HEK293 (cell line): ENCODE data around the gene RAET1E.

Experiments
- CTCF ChIA-PET: fragments of 350-600 bp; formaldehyde crosslinking; extraction: SDS; loops from one replicate; lab custom pipeline; 2021; ENCODE audit warnings: antibody characterized with exemption; lab: Yijun Ruan, JAX
- POLR2A ChIA-PET: fragments of 300-600 bp; formaldehyde crosslinking; extraction: SDS; loops from one replicate; lab custom pipeline; 2020; ENCODE audit warnings: antibody characterized with exemption, inconsistent platforms; lab: Yijun Ruan, JAX
- H3K27ac ChIP-seq: fragments of 200-500 bp; sonication (Bioruptor generic); 2 replicates; pipeline ENCODE4 v1.5.1; 2014; ENCODE audit warnings: low read depth, low read length, control low read depth, inconsistent platforms; ENCODE audit errors: extremely low read depth
- H3K36me3 ChIP-seq, 2 experiments: fragments of 200-500 bp in 1 of 2; sonication (Bioruptor generic) in 1 of 2; 1 replicate in 1 of 2; 2 replicates in 1 of 2; pipeline ENCODE4 v1.5.1; 2014 to 2017; ENCODE audit warnings: inconsistent platforms in 2 of 2, low read length in 2 of 2; ENCODE audit not compliant: control insufficient read depth in 2 of 2, insufficient read depth in 1 of 2
- H3K4me1 ChIP-seq: fragments of 200-500 bp; sonication (Bioruptor generic); 2 replicates; pipeline ENCODE4 v1.5.1; 2014; ENCODE audit warnings: mild to moderate bottlenecking, low read length, inconsistent platforms; ENCODE audit not compliant: control insufficient read depth, insufficient read depth
- H3K4me3 ChIP-seq: 2 replicates; pipeline ENCODE4 v1.5.1; 2011; ENCODE audit warnings: low read depth, mild to moderate bottlenecking, control low read depth, low read length, moderate library complexity
- H3K9me3 ChIP-seq: fragments of 200-500 bp; sonication (Bioruptor generic); 2 replicates; pipeline ENCODE4 v1.5.1; 2014; ENCODE audit warnings: low read depth, low read length, inconsistent platforms; ENCODE audit not compliant: control insufficient read depth, insufficient read depth
- GLI4 ChIP-seq: fragments of 450-650 bp; formaldehyde crosslinking; IDR thresholded peaks from 2 replicates; pipeline ENCODE4 v1.5.1; 2016; ENCODE audit warnings: missing biosample characterization, missing genetic modification characterization
- KLF16 ChIP-seq: fragments of 450-650 bp; formaldehyde crosslinking; IDR thresholded peaks from 2 replicates; pipeline ENCODE4 v1.5.1; 2017; ENCODE audit warnings: missing biosample characterization, missing genetic modification characterization
- KLF7 ChIP-seq: fragments of 450-650 bp; formaldehyde crosslinking; IDR thresholded peaks from 2 replicates; pipeline ENCODE4 v1.5.1; 2016; ENCODE audit warnings: missing biosample characterization, missing genetic modification characterization, borderline replicate concordance
- PBX3 ChIP-seq: sonication (generic); formaldehyde crosslinking; IDR thresholded peaks from 2 replicates; pipeline ENCODE4 v1.8.1; 2022; ENCODE audit warnings: mild to moderate bottlenecking, moderate library complexity, missing genetic modification reagents
- SETDB1 ChIP-seq: IDR thresholded peaks from one replicate; pipeline ENCODE4 v1.6.1; 2017; ENCODE audit warnings: mild to moderate bottlenecking, low read length, moderate library complexity, mixed read lengths; ENCODE audit not compliant: insufficient read length
- ZBTB7A ChIP-seq: fragments of 450-650 bp; formaldehyde crosslinking; IDR thresholded peaks from 2 replicates; pipeline ENCODE4 v1.5.1; 2016; ENCODE audit warnings: low read depth, missing biosample characterization, missing genetic modification characterization
- ZFP69B ChIP-seq: fragments of 450-650 bp; formaldehyde crosslinking; IDR thresholded peaks from 2 replicates; pipeline ENCODE4 v1.5.1; 2016; ENCODE audit warnings: missing biosample characterization, missing genetic modification characterization
- ZNF146 ChIP-seq: fragments of 450-650 bp; formaldehyde crosslinking; IDR thresholded peaks from 2 replicates; pipeline ENCODE4 v1.5.1; 2016; ENCODE audit warnings: missing biosample characterization, missing genetic modification characterization
- ZNF157 ChIP-seq: fragments of 450-650 bp; formaldehyde crosslinking; IDR thresholded peaks from 2 replicates; pipeline ENCODE4 v1.5.1; 2016; ENCODE audit warnings: missing biosample characterization, missing genetic modification characterization
- ZNF580 ChIP-seq: fragments of 450-650 bp; formaldehyde crosslinking; IDR thresholded peaks from 2 replicates; pipeline ENCODE4 v1.5.1; 2016; ENCODE audit warnings: missing biosample characterization, missing genetic modification characterization
- ZNF664 ChIP-seq: fragments of 450-650 bp; formaldehyde crosslinking; IDR thresholded peaks from 2 replicates; pipeline ENCODE4 v1.5.1; 2016; ENCODE audit warnings: missing biosample characterization, missing genetic modification characterization
- ZNF776 ChIP-seq: fragments of 450-650 bp; formaldehyde crosslinking; IDR thresholded peaks from 2 replicates; pipeline ENCODE4 v1.5.0; 2017; ENCODE audit warnings: missing biosample characterization, missing genetic modification characterization, borderline replicate concordance
- ZNF830 ChIP-seq: fragments of 450-650 bp; IDR thresholded peaks from 2 replicates; pipeline ENCODE4 v1.5.0; 2018; ENCODE audit warnings: missing biosample characterization, missing genetic modification characterization, low read depth, mild to moderate bottlenecking, moderate library complexity
- TF ChIP-seq, protein P1 (sequence below): fragments of 450-650 bp; formaldehyde crosslinking; IDR thresholded peaks from 2 replicates; pipeline ENCODE4 v1.5.1; 2016; ENCODE audit warnings: missing biosample characterization, missing genetic modification characterization
- TF ChIP-seq, protein P2 (sequence below): fragments of 450-650 bp; formaldehyde crosslinking; IDR thresholded peaks from 2 replicates; pipeline ENCODE4 v1.5.1; 2017; ENCODE audit warnings: missing biosample characterization, mild to moderate bottlenecking, missing genetic modification characterization, moderate library complexity

Gene RAET1E

DNA sequence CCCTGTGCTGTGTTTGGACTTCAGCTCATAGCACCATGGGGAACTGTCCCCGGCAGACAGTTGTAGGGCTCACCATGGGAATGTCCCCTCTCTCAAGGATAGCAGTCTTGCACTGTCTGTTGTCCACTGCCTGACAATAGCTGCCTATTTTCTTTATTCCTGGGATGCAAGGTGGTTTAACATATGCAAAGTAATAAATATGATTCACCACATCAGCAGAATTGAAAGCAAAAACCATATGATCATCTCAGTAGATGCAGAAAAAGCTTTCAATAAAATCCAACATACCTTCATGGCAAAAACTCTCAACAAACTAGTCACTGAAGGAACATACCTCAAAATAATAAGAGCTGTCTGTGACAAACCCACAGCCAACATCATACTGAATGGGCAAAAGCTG, 20.3 kb downstream of the RAET1E start (continued):
- no peak for TF ChIP-seq ZBTB7A (tag by site-specific recombination)

GRCh38 chr6:149876241-149876933, 21.5 kb downstream of the RAET1E start:
- TF ChIP-seq ZNF157 (no peak), ZNF830 (tag by site-specific recombination) (no peak), ZNF776 (tag by site-specific recombination) (no peak), ZNF664 (no peak), ZFP69B (tag by site-specific recombination) (no peak), KLF7 (tag by site-specific recombination) (no peak)
- Histone ChIP-seq H3K9me3 (no peaks in the 10 kb centered on the region), H3K4me1 (no peaks in the 10 kb centered on the region), H3K4me3 (no peak overlapping the region), H3K36me3 (no peaks in the 10 kb centered on the region), H3K27ac (no peak overlapping the region)
- ChIA-PET POLR2A (no interaction called here), CTCF (interaction anchor here (0.7 kb wide), 1 partner anchor 10 kb away, joined by 4 read pairs; no protein-coding TSS in a partner anchor)

DNA sequence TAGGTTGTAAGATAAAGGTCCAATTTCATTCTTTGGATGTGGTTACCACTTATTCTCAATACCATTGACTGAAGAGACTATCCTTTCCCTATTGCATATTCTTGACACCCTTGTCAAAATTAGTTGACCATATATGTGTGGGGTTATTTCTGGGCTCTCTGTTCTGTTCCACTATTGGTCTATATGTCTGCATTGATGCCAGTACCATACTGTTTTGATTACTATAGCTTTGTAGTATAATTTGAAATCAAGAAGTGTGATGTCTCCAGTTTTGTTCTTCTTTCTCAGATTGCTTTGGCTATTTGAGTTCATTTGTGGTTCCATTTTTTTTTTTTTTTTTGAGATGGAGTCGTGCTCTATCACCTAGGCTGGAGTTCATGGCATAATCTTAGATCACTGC, 25.7 kb downstream of the RAET1E start:
- H3K9me3 ChIP-seq, result no peaks in the 10 kb centered on the region
- ChIA-PET CTCF (interaction anchor here (0.6 to 1.6 kb wide), 5 partner anchors 31 to 729 kb away, joined by 3 to 5 read pairs (median 3); no protein-coding TSS in a partner anchor), POLR2A (no interaction called here)
- H3K4me1 ChIP-seq, result no peaks in the 10 kb centered on the region
- H3K36me3 ChIP-seq, result no peaks in the 10 kb centered on the region
- no peak overlapping the region for H3K27ac ChIP-seq
- no peak overlapping the region for H3K4me3 ChIP-seq
- TF ChIP-seq, protein P1, sequence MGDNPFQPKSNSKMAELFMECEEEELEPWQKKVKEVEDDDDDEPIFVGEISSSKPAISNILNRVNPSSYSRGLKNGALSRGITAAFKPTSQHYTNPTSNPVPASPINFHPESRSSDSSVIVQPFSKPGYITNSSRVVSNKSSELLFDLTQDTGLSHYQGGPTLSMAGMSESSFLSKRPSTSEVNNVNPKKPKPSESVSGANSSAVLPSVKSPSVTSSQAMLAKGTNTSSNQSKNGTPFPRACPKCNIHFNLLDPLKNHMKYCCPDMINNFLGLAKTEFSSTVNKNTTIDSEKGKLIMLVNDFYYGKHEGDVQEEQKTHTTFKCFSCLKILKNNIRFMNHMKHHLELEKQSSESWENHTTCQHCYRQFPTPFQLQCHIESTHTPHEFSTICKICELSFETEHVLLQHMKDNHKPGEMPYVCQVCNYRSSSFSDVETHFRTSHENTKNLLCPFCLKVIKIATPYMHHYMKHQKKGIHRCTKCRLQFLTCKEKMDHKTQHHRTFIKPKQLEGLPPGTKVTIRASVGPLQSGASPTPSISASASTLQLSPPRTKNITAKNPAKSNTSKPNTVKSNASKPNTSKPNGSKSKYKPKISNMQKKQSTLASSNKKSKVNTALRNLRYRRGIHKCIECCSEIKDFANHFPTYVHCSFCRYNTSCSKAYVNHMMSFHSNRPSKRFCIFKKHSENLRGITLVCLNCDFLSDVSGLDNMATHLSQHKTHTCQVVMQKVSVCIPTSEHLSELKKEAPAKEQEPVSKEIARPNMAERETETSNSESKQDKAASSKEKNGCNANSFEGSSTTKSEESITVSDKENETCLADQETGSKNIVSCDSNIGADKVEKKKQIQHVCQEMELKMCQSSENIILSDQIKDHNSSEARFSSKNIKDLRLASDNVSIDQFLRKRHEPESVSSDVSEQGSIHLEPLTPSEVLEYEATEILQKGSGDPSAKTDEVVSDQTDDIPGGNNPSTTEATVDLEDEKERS (tag by site-specific recombination), result peak; percentile 85
- TF ChIP-seq, protein P2, sequence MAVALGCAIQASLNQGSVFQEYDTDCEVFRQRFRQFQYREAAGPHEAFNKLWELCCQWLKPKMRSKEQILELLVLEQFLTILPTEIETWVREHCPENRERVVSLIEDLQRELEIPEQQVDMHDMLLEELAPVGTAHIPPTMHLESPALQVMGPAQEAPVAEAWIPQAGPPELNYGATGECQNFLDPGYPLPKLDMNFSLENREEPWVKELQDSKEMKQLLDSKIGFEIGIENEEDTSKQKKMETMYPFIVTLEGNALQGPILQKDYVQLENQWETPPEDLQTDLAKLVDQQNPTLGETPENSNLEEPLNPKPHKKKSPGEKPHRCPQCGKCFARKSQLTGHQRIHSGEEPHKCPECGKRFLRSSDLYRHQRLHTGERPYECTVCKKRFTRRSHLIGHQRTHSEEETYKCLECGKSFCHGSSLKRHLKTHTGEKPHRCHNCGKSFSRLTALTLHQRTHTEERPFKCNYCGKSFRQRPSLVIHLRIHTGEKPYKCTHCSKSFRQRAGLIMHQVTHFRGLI (tag by site-specific recombination), result no peak
- TF ChIP-seq SETDB1 (peak; percentile 73), GLI4 (tag by site-specific recombination) (no peak), ZNF580 (tag by site-specific recombination) (peak; percentile 71; the same call in 1 of the 2 replicates), KLF16 (tag by site-specific recombination) (0 out of 2 replicates have a peak, but pooled peaks have one; percentile 8)

GRCh38 chr6:149871182-149871581, 26.7 kb downstream of the RAET1E start:
- CTCF ChIA-PET, result interaction anchor here (0.6 to 1.6 kb wide), 5 partner anchors 16 to 54 kb away, joined by 3 to 5 read pairs (median 3); no protein-coding TSS in a partner anchor
- H3K9me3 ChIP-seq, result no peaks in the 10 kb centered on the region
- H3K27ac ChIP-seq, result no peak overlapping the region
- POLR2A ChIA-PET, result interaction anchor here (0.6 kb wide), 1 partner anchor 79 kb away, joined by 3 read pairs; no protein-coding TSS in a partner anchor
- H3K4me1 ChIP-seq, result no peaks in the 10 kb centered on the region
- no peaks in the 10 kb centered on the region for H3K36me3 ChIP-seq
- H3K4me3 ChIP-seq, result no peak overlapping the region
- peak; percentile 77 for TF ChIP-seq ZNF146 (tag by site-specific recombination)
- TF ChIP-seq PBX3 (CRISPR knock-in tag), result no peak
- TF ChIP-seq, all 188 proteins: peak for 1
